HG03196 (cell line): ENCODE data around the gene IGFBP2.
A peak's percentile ranks its signal among the peaks of the same experiment; 100 is the strongest.

ENCODE experiments used
- ATAC-seq: cut with Tn5 transposase; IDR thresholded peaks from one replicate; pipeline ENCODE4 v1.9.1; 2021; ENCODE audit not compliant: unreplicated experiment

IGFBP2 gene

DNA sequence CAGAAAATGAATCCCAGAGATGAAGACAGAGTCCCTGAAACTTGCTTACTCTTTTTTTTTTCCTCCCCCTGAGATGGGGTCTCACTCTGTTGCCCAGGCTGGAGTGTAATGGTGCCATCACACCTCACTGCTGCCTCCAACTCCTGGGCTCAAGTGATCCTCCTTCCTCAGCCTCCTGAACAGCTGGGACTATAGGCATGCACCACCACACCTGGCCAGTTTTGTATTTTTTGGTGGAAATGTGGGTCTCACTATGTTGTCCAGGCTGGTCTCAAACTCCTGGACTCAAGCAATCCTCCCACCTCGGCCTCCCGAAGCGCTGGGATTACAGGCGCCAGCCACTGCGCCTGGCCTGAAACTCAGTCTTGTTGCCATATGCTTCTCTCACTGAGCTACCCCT lies 27.8 kb downstream of the IGFBP2 start:
- no peak for ATAC-seq

DNA sequence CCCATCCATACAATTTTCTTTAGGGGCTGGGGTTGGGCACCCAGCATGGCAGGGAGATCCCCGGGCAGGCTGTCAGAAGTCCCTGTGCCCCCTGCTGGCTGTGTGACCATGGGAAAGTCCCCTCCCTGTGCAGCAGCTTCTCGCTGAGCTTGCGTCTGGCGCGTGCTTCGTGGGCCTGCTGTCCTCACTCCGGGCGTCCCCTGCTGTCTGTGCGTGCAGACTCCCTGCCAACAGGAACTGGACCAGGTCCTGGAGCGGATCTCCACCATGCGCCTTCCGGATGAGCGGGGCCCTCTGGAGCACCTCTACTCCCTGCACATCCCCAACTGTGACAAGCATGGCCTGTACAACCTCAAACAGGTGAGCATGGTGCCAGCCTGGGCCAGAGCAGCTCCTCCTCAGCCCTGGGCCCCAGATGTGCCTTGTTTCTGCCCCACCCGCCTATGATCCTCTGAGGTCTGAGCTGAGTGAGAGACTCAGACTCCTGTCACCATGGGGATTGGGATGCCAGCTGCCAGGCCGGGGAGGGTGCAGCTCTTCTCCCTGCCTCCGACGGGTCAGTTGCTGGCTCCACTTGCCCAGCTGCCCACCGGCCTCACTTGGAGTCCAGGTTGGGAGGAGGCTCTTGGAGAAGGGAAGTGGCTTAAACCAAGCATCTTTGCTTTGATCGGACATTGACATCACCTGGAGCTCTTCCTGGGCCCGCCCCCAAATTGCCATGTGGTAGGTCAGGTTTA lies 28.6 kb downstream of the IGFBP2 start:
- no peak for ATAC-seq

DNA sequence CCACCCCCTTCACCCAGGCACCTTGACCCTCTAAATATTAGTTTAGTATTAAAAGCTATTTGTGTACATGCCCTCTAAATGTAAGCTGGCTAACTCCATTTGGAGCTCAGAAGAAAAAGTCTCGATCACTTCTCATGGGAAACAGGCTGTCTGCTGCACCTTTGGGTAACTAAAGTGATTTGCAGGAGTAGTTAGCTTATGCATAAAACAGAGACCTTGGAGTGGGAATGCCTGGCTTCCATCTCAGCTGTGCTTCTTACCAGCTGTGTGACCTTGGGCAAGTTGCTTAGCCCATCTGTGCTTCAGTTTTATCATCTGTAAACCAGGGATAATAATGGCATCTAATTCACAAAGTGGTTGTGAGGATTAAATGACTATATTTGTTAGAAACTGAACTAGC lies 29.9 kb downstream of the IGFBP2 start:
- no peak for ATAC-seq

DNA sequence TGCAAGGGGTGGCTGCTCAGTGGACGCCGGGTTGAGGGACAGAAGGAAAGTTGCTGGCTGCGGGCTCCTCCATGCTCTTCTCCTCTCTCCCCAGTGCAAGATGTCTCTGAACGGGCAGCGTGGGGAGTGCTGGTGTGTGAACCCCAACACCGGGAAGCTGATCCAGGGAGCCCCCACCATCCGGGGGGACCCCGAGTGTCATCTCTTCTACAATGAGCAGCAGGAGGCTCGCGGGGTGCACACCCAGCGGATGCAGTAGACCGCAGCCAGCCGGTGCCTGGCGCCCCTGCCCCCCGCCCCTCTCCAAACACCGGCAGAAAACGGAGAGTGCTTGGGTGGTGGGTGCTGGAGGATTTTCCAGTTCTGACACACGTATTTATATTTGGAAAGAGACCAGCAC lies 30.6 kb downstream of the IGFBP2 start:
- ATAC-seq: no peak

DNA sequence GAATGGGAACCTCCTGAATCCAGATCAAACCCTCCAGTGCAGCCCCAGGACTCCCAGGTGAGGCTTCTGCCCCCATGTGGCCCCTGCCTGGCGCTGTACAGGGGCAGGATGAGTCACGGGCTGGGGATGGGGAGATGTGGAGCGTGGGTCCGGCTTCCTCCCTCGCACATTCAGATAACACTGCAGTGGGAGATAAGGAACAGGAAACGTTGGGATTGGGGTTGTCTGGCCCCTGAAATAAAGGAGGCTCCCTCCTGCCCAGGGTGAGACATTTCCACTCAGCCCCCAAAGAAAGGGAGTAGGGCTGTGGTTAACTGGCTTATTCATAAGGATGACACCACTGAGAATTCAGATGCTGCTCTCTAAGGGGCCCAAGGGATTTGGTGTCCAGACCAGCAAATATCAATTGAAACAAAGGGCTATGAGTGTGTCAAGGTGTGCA lies 31.4 kb downstream of the IGFBP2 start:
- ATAC-seq: no peak

DNA sequence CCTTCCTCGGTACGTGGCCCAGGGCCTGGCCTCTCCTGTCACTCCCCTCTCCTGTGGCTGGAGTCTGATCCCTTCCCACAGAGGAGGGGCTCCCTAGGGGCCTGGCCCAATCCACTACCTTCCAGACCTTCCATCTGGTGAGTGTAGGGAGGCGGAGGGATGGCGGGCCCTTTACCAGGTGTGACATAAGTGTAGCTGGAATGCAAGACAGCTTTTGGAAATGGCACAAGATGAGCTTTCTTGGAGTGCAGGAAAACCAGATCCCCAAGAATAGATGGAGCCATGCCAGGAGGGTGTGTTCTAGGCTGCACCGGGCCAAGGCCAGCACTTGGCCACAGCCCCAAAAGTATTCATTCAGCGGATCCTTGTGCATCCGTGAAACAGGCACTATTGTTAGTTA lies 32.0 kb downstream of the IGFBP2 start:
- no peak for ATAC-seq

DNA sequence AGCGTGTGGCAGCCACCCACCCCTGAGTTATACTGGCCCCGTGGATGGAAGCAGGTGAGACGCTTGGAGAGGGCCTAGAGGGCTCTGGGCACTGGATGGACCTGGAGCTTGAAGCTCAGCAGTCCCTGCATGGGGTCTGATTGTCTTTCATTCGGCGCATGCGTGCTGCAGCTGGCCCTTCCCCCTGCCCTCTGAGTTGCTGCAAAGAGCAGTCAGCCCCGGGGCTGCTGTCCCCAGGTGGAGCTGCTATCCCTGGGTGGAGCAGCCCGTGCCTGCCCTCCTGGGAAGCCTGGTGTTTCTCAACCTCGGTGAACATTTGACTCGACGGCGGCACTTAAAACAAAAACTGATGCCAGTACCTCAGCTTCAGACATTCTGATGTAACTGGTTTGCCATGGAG lies 32.5 kb downstream of the IGFBP2 start:
- ATAC-seq: no peak

DNA sequence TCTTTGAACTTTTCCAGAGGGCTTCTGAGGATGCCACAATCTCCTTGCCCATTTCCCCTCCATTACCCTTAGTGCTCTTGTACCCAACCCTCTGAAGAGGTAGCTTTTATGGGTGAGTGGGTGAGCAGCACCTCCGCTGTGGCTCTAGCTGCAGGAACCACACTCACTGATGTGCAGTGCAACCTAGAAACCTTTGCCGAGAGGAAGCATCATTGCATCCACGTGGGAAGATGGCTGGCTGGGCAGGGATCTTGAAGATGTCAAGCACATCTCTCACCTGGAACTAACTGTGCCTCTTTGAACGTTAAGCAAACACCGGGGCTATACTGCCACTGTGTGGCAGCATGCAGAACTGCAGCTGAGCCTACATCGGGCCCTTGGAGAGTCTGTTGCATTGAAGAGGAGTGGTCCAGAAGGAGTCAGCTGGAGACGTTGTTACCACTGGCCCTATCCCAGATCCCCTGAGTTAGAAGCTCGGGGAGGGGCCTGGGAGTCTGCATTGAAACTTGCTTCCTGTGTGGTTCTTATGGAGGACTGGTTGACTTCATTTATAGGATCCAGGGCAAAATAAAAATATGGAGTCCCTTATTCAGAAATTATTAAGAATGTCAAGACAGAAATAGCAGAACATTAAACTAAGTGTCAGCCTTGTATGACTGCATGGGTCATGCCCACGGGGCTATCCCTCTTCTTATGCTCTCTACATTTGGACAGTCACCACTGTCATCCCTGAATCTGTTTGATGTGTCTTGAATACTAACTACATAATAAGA lies 33.4 kb downstream of the IGFBP2 start:
- ATAC-seq: peak; percentile 60

DNA sequence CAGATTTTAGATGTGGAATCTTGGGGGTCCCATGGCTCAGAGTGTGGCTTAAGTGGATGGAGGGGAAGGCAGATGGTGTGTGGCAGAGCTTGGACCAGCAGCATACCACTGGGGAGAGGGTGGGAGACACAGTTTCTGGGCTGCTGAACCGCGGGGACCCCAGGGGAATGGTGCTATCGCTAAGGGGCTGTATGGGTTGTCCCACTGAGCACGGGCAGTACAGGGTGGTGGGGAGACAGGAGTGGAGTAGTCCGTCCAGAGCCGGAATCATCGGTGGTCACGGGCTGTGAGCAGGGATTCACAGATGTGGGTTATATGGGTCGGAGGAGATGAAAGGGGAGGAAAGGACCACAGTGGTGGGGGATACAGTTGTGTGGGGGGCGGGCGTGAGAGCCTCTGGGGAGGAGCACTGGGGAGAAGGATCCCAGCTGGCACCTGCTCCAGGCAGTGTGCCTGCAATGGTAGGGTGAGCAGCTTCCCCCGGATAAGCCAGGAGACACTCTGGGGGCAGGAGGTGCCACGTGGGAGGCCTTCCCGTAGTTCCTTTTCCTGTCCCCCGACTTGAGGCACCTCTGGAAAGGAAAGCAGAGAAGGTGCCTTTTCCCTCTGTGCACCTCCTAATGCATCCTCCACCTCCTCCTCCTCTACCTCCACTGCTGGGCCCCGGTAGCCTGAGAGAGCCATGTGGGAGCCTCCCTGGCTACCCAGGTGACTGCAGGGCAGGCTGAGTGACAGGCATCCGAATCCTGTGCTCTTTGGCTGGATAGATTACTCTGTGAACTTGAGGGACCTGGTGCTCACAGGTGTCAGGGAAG lies 37.3 kb downstream of the IGFBP2 start:
- no peak for ATAC-seq

DNA sequence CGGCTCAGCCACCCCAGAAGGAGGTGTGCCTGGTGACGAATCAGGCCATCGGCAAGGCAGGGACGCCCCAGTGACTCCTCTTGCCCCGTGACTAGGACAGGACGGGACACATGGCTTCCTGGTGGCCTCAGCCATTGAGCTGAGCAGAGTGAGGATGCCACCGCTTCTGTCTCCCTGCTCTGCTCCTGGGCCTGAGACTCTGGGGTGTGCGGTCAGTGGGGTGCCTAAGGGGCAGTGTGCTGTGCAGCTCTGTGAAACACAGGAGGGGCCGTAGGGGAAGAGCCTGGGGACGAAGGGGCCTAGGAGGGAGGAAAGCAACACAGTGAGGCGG lies 37.8 kb downstream of the IGFBP2 start:
- ATAC-seq: no peak

DNA sequence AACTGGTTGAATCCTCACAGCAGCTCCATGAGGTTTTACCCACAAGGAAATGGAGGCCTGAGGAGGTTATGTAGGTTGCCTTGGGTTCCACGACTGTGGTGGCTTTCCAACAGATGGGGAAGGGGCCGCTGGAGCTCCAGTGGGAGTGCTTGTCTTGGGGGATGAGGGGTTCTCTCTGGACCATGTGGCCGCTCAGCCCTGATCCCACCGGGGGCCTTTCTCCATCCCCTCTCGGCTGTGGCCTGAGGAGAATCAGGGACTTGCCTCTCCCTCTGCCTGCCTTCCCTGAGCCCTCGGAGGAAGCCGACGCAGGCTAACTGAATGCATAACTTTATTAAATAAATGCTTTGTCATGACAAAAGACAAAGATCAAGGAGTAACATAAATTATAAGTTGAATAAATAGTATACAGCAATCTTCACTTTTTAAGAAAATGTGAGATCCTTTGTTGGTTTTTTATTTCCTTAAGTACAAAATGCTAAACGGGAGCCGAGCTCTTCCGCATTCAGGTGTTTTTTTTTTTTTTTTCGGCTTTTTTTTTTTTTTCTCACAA lies 38.6 kb downstream of the IGFBP2 start:
- no peak for ATAC-seq

DNA sequence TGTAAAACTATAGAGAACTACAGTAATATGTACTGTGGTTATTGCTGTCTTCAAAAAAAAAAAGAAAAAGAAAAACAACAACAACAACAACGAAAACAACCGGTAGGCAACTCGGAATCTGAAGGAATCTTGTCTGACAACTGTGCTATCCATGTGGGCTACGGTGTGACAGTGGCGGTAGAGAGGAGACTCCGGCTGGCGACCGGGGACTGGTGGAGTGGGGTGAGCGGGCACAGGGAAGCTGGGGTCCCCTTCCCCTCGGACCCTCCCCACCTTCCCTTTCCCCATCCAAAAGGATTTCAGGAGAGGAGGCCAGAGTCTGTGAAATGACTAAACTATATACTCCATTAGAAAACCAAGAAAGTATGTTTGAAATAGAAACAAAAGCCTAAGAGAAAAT lies 39.2 kb downstream of the IGFBP2 start:
- ATAC-seq: no peak

DNA sequence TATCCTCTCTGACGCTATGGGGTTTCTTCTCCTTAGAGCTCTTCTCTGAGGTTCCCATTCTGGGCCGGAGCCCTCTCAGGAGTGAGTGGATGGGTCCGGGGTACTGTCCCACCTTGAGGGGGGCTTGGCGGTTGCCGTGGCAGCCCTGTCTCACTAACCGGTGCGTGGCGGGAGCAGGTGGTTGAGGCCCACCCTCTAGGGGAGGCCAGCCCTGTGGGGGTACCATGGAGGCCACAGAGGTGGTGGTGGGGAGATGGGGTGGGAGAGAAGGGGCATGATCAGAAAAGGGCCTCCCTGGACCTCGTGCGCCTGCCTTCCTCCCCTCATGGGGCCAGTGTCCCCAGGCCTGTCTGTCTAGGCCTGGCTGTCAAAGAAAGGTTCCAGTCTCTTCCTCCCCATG lies 39.8 kb downstream of the IGFBP2 start:
- ATAC-seq: no peak

DNA sequence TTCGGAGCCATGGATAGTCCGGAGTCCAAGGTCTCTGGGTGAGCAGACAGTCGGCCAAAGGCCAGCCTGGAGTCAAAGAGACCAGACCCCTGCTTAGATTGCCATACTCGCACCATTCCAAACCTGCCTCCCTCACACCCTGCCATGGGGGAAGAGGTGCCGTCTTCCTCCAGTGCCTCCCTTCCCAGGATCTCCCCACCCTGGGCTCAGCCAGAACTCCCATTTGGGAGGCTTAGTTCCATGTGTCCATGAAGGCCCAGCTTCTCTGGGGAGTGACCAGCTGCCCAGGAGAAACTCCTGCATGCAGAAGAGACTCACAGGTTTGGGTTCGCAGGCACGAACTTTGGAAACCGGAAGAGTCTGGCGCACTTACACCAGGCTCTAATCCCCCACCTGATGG lies 40.4 kb downstream of the IGFBP2 start:
- ATAC-seq: no peak

DNA sequence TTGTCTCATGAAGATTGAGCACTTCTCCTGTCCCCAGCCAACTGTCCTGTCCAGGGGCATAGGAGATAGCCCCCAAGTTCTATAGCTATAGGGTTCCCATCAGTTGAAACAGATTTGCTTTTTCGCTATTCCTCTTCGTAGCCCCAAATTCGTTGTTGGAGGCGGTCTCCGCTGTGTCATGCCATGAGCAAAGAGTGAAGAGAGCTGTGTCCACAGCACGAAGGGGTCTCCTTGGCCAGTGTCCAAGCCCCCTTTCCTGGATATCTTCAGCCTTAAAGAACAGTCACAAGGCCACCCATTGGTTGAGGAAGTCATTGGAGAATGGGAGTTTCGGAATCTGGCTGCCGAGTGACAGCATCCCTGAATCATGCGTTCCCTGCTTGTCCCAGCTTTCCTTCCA lies 41.2 kb downstream of the IGFBP2 start:
- no peak for ATAC-seq

DNA sequence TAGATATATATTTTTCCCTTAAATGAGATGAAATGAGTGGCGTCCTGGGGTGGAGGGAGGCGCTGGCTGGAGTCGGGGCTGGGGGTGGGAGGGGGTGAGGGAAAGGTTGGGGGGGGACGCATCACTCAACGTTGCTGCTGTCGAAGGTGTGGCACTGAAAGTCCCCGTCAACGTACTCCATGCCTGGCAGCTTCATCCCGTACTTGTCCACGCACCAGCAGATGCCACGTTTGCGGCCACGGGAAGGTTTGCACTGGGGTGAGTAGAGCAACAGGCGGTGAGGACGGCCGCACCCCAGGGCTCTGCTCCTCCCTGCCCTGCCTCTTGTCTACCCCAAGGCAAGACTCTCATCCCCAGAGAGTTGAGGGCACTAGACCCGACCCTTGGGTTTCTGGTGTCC lies 43.4 kb downstream of the IGFBP2 start:
- ATAC-seq: no peak

DNA sequence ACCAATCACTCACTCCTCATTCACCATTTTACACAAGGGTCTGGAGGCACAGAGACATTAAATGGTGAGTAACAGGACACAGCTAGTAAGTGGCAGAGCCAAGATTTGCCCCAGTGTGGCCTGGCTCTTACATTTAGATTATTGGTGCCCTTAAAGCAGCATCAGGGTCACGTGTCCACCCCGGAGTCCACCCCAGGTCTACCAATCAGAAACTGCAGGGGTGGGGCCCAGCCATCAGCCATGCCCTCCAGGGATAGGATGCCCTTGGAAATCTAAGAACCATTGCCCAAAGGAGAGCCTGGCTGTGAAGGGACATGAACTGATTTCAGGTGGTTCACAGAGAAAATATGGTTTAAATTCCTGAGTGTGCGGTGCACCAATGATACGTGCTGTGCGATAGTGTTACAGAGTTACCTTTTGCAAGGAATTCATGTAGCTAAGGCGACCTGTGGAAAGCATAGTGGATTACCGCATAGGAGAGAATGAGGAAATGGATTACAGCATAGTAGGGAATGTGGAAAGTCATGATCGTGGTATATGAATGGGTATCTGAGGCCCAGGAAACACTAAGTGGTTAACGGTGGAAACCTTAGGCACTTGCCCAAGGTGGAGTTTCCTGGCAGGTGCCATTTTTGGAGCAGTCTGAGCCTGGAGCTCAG lies 44.3 kb downstream of the IGFBP2 start:
- no peak for ATAC-seq

DNA sequence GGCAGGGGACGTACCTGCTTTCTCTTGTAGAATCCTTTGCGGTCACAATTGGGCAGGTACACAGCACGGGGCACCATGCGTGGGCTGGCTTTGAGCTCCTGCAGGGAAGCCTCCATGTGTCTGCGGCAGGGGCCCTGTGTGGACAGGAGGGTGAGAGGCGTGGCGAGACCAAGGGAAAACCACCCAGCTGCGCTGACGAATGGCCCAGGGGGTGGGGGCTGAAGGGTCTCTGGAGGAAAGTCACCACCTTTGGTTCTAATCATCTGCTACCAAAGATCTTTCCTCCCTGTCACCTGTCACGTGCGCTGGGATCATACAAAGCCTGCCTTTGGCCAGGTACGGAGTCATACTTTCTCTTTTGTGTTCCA lies 44.9 kb downstream of the IGFBP2 start:
- no peak for ATAC-seq

DNA sequence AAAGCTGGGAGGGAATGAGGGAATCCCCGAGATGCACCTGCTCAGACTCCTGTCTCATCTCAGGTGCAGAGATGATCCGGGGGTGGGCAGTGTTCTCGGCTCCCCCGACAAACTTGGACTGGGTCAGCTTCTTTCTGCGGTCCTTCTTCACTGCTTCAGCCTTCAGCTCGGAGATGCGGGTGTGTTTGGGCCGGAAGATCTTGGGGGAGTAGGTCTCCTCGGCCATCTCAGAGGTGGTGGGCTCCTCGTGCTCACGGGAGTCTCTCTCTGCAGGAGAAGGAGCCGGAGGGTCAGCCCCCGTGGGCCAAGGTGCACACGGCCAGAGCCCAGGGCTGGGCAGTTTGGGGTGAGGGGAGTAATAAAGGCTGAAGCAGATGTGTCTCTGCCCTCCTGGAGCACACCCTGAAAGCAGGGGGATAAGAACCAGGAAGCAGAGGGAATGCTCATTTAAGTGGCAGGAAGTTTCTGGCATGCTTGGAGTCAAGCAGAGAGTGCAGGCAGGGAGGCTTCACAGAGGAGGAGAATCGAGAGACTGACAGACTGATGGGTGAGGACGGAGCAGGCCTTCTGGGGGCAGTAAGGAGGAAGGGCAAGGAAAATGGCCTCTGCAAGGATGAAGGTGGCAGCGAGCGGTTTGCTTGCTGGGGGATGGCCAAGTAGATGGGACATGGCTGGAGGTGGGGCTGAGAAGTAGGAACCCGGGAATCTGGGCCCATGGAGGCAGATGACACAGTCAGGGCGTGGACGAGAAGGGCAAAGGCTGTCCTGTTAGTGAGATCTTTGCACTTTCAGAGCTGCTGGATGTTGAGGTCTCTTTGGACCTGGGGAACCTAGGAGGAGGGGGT lies 45.8 kb downstream of the IGFBP2 start:
- no peak for ATAC-seq

DNA sequence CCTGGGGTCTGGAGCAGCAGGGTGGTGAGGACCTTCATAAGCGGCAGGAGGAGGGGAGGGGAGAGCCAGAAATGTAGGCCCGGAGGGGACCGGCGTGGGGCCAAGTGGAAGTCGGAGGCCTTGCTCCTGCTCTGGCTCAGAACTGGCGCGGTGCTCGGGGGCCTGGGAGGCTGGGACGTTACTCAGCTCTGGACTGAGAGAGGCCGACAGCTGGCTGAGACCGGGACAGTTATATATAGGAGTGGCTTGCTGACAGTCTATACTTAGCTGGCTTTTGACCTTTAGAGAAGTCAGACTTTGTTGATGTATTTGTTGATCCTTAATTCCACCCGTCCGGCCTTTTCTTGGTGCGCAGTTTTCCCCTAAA lies 46.4 kb downstream of the IGFBP2 start:
- no peak for ATAC-seq
